IMR-90 (cell line): ENCODE results near the gene TGM4. TPM values are rescaled to one million over a fixed set of nuclear protein-coding genes. Genes with fewer than 3 reads are reported as not detected.

Source experiments
- ATAC-seq: fragments of 200-7000 bp; cut with Tn5 transposase; 2 replicates; pipeline ENCODE4 v1.9.1; 2020; ENCODE audit warnings: low read depth, mild to moderate bottlenecking, moderate library complexity
- BruUV-seq: library from RNA; stranded (reverse); fragments of 400-500 nt; replicated peaks from 2 replicates; lab custom pipeline; 2021; lab: Mats Ljungman, UMichigan
- CTCF ChIA-PET: fragments of 300-600 bp; formaldehyde crosslinking; extraction: SDS; loops from one replicate; lab custom pipeline; 2021; ENCODE audit warnings: antibody characterized with exemption; lab: Yijun Ruan, JAX
- POLR2A ChIA-PET: fragments of 300-600 bp; sonication (Branson Sonifier 250); formaldehyde crosslinking; loops from one replicate; lab custom pipeline; 2022; ENCODE audit warnings: antibody characterized with exemption; ENCODE audit not compliant: unreplicated experiment; lab: Charles Lee
- DNase-seq: peaks from one replicate; pipeline ENCODE4 v3.0.0; 2013
- H2AFZ ChIP-seq: replicated peaks from 2 replicates; pipeline ENCODE3; 2013; ENCODE audit warnings: low read length, mild to moderate bottlenecking; ENCODE audit not compliant: poor library complexity
- H2AK5ac ChIP-seq: 2 replicates; pipeline ENCODE4 v1.6.1; 2013; ENCODE audit warnings: low read depth, low read length, inconsistent platforms
- H2AK9ac ChIP-seq: replicated peaks from 2 replicates; pipeline ENCODE3; 2013; ENCODE audit warnings: mild to moderate bottlenecking, low read depth, low read length, moderate library complexity; ENCODE audit not compliant: poor library complexity
- H2BK120ac ChIP-seq: 2 replicates; pipeline ENCODE4 v1.6.1; 2013; ENCODE audit warnings: low read depth, low read length, inconsistent platforms
- H2BK15ac ChIP-seq: 3 replicates; pipeline ENCODE4 v1.6.1; 2013; ENCODE audit warnings: low read depth, low read length, inconsistent platforms
- H2BK20ac ChIP-seq: 2 replicates; pipeline ENCODE4 v1.6.1; 2013; ENCODE audit warnings: low read depth, mild to moderate bottlenecking, inconsistent platforms, low read length, moderate library complexity
- H2BK5ac ChIP-seq: 2 replicates; pipeline ENCODE4 v1.6.1; 2013; ENCODE audit warnings: mild to moderate bottlenecking, low read depth, low read length, inconsistent platforms; ENCODE audit not compliant: poor library complexity, severe bottlenecking
- H3K14ac ChIP-seq: replicated peaks from 2 replicates; pipeline ENCODE4 v1.6.1; 2013; ENCODE audit warnings: low read depth, low read length, inconsistent platforms
- H3K18ac ChIP-seq: 2 replicates; pipeline ENCODE4 v1.6.1; 2013; ENCODE audit warnings: low read depth, low read length, control low read depth
- H3K23ac ChIP-seq: 2 replicates; pipeline ENCODE4 v1.6.1; 2013; ENCODE audit warnings: low read depth, low read length, inconsistent platforms
- H3K27ac ChIP-seq: 2 replicates; pipeline ENCODE4 v1.5.1; 2013; ENCODE audit warnings: mild to moderate bottlenecking, control low read depth, low read length; ENCODE audit not compliant: insufficient read depth
- H3K27me3 ChIP-seq: 2 replicates; pipeline ENCODE4 v1.6.1; 2013; ENCODE audit warnings: low read length; ENCODE audit not compliant: control insufficient read depth, insufficient read depth
- H3K36me3 ChIP-seq: 2 replicates; pipeline ENCODE4 v1.6.1; 2013; ENCODE audit warnings: low read length, mixed read lengths; ENCODE audit not compliant: control insufficient read depth, insufficient read depth
- H3K4ac ChIP-seq: 2 replicates; pipeline ENCODE4 v1.6.1; 2013; ENCODE audit warnings: low read depth, low read length, inconsistent platforms
- H3K4me1 ChIP-seq: 2 replicates; pipeline ENCODE4 v1.6.1; 2013; ENCODE audit warnings: low read length, mixed read lengths; ENCODE audit not compliant: control insufficient read depth, insufficient read depth
- H3K4me2 ChIP-seq: 2 replicates; pipeline ENCODE4 v1.6.1; 2013; ENCODE audit warnings: low read depth, mild to moderate bottlenecking, control low read depth, low read length, moderate library complexity
- H3K4me3 ChIP-seq: 2 replicates; pipeline ENCODE4 v1.5.1; 2013; ENCODE audit warnings: low read depth, mild to moderate bottlenecking, control low read depth, low read length, moderate library complexity; ENCODE audit not compliant: insufficient read depth
- H3K56ac ChIP-seq: 2 replicates; pipeline ENCODE4 v1.6.1; 2013; ENCODE audit warnings: low read length, inconsistent platforms; ENCODE audit not compliant: insufficient read depth; ENCODE audit errors: extremely low read depth
- H3K79me1 ChIP-seq, 2 experiments: 2 replicates each; pipeline ENCODE4 v1.6.1; 2013; ENCODE audit warnings: low read length in 2 of 2, inconsistent platforms in 1 of 2, low read depth in 1 of 2
- H3K9ac ChIP-seq: 2 replicates; pipeline ENCODE4 v1.6.1; 2013; ENCODE audit warnings: low read depth, low read length, control low read depth
- H3K9me1 ChIP-seq: 2 replicates; pipeline ENCODE4 v1.6.1; 2013; ENCODE audit warnings: low read length, inconsistent platforms; ENCODE audit not compliant: insufficient read depth
- H3K9me3 ChIP-seq: 2 replicates; pipeline ENCODE4 v1.6.1; 2013; ENCODE audit warnings: low read length; ENCODE audit not compliant: control insufficient read depth, insufficient read depth
- H4K20me1 ChIP-seq: 2 replicates; pipeline ENCODE4 v1.6.1; 2013; ENCODE audit warnings: low read length, inconsistent platforms; ENCODE audit not compliant: insufficient read depth
- H4K5ac ChIP-seq: 2 replicates; pipeline ENCODE4 v1.6.1; 2013; ENCODE audit warnings: mild to moderate bottlenecking, low read depth, low read length, control low read depth
- H4K8ac ChIP-seq, 2 experiments: 2 replicates each; pipeline ENCODE4 v1.6.1; 2013; ENCODE audit warnings: low read depth in 2 of 2, low read length in 2 of 2, control low read depth in 1 of 2, inconsistent platforms in 1 of 2
- H4K91ac ChIP-seq: 2 replicates; pipeline ENCODE4 v1.6.1; 2013; ENCODE audit warnings: low read depth, low read length, inconsistent platforms; ENCODE audit not compliant: insufficient read depth
- BHLHE40 ChIP-seq: fragments of 150-350 bp; IDR thresholded peaks from 2 replicates; pipeline ENCODE4 v1.6.1; 2016; ENCODE audit warnings: mild to moderate bottlenecking, low read depth, low read length
- CEBPB ChIP-seq: IDR thresholded peaks from 2 replicates; pipeline ENCODE4 v1.6.1; 2012; ENCODE audit warnings: low read depth, low read length, improper control_type of control experiment
- CHD1 ChIP-seq: IDR thresholded peaks from 2 replicates; pipeline ENCODE4 v1.6.1; 2012; ENCODE audit warnings: low read depth, low read length, improper control_type of control experiment
- RCOR1 ChIP-seq: IDR thresholded peaks from 2 replicates; pipeline ENCODE4 v1.6.1; 2012; ENCODE audit warnings: mild to moderate bottlenecking, low read length, improper control_type of control experiment; ENCODE audit not compliant: insufficient replicate concordance
- RFX5 ChIP-seq: IDR thresholded peaks from 2 replicates; pipeline ENCODE4 v1.8.0; 2012; ENCODE audit warnings: low read depth, mild to moderate bottlenecking, low read length, moderate library complexity
- WGBS, 2 experiments: methylation state at CpG; one replicate each; pipeline versions ENCODE4 v1.1.5 to v1.1.7; 2013; ENCODE audit warnings: missing lambda C conversion rate in 2 of 2; ENCODE audit not compliant: insufficient read length in 1 of 2; ENCODE audit errors: extremely low coverage in 2 of 2; 5-methylcytosine and 5-hydroxymethylcytosine counted together
- dilution Hi-C: fragments of 300-500 bp; cut with HindIII; formaldehyde crosslinking; loops from one replicate; pipeline ENCODE4 v1.14.3; 2018; ENCODE audit warnings: low sequenced_read_pairs; ENCODE audit not compliant: unreplicated experiment
- in situ Hi-C: fragments of 300-500 bp; cut with MboI; formaldehyde crosslinking; loops from 3 replicates; pipeline ENCODE4 v1.14.3; 2019; ENCODE audit warnings: low sequenced_read_pairs, inconsistent platforms, mixed read lengths
- intact Hi-C: fragments of 100-400 bp; cut with micrococcal nuclease; formaldehyde crosslinking; loops from 2 replicates; pipeline ENCODE4 v1.10.0; 2022
- polyA plus RNA-seq, 3 experiments: library from polyadenylated mRNA; depleted of rRNA; stranded (reverse); fragments of >200 nt; gene quantifications; 2 replicates each; pipeline ENCODE4 v1.2.3, GENCODE V29; 2012; ENCODE audit warnings: low replicate concordance in 1 of 3
- total RNA-seq: library from RNA; depleted of rRNA; stranded (reverse); fragments of >200 nt; gene quantifications from 2 replicates; pipeline ENCODE4 v1.2.3, GENCODE V29; 2012
- TF ChIP-seq, protein P1 (sequence below): fragments of 150-350 bp; IDR thresholded peaks from 2 replicates; pipeline ENCODE4 v1.6.1; 2016; ENCODE audit warnings: low read depth, mild to moderate bottlenecking, low read length, moderate library complexity, borderline replicate concordance

TGM4 gene
- total and polyA plus RNA-seq, 2 of the 4 experiments (the other 2 are of a cell fraction) = under 0.01 to 0.10 TPM

DNA sequence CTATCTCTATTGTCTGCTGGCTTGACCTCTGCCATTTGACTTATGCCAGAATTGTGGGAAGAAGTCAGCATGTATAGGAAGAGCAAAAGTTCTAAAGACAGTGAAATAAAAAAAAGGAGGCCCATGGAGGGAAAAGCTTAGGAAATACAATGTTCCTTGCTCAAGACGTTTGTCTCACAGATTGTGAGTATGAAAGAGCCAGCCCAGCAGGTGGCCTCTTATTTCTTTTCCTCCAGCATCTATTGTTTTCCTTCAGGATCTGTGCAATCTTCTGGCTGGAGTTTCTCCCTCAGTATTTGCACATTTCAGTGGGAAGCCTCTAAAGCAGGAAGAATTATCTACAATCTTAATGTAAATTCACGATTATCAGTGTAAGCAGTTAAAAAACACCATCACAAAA, 57.9 kb downstream of the TGM4 start:
- Histone ChIP-seq H3K27ac (no peak overlapping the region), H3K14ac (no peak overlapping the region), H3K79me1 (peaks cover 5 to 12% of the 10 kb centered on the region in 2 experiments; a peak in 3 of 4 replicates), H2AK9ac (no peak overlapping the region), H2BK15ac (no peak overlapping the region), H2BK5ac (no peak overlapping the region), H2AFZ (no peak overlapping the region), H3K9me3 (no peaks in the 10 kb centered on the region), H4K91ac (no peak overlapping the region), H3K4me2 (no peak overlapping the region), H3K23ac (no peak overlapping the region), H4K5ac (no peak overlapping the region), H4K8ac (no peak overlapping the region), H3K9me1 (peaks cover 16% of the 10 kb centered on the region; the same call in 1 of the 2 replicates), H3K4me1 (no peaks in the 10 kb centered on the region), H3K36me3 (peaks cover 50% of the 10 kb centered on the region), H3K27me3 (no peaks in the 10 kb centered on the region), H2AK5ac (no peak overlapping the region), H3K4ac (no peak overlapping the region), H4K20me1 (no peaks in the 10 kb centered on the region; the same call in 1 of the 2 replicates), H3K18ac (no peak overlapping the region), H2BK120ac (no peak overlapping the region), H3K56ac (no peak overlapping the region), H2BK20ac (no peak overlapping the region), H3K9ac (no peak overlapping the region), H3K4me3 (no peak overlapping the region)
- POLR2A ChIA-PET = no interaction called here
- DNase-seq (no peak), ATAC-seq (no peak)
- dilution Hi-C loops = no loop called here
- TF ChIP-seq CHD1 = no peak
- no peak for TF ChIP-seq RFX5
- TF ChIP-seq, protein P1, sequence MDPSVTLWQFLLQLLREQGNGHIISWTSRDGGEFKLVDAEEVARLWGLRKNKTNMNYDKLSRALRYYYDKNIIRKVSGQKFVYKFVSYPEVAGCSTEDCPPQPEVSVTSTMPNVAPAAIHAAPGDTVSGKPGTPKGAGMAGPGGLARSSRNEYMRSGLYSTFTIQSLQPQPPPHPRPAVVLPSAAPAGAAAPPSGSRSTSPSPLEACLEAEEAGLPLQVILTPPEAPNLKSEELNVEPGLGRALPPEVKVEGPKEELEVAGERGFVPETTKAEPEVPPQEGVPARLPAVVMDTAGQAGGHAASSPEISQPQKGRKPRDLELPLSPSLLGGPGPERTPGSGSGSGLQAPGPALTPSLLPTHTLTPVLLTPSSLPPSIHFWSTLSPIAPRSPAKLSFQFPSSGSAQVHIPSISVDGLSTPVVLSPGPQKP = no peak
- TF ChIP-seq BHLHE40 = no peak
- TF ChIP-seq RCOR1 = no peak
- TF ChIP-seq CEBPB = no peak
- BruUV-seq = no TSS peak
- in situ Hi-C loops = no loop called here
- intact Hi-C loops = no loop called here
- 50% methylated on average over 1 of the region's 2 CpGs; no CpG with 5 or more reads in 1 of the 2 experiments for WGBS, 2 experiments
- CTCF ChIA-PET = no interaction called here
